Measurements from ENCODE around the gene SKAP1. TPM values are rescaled to one million over a fixed set of nuclear protein-coding genes. Genes with fewer than 3 reads are reported as not detected.

The SKAP1 gene
- total RNA-seq = 0.78 TPM in 1 of 2 replicates, not detected in the other

DNA sequence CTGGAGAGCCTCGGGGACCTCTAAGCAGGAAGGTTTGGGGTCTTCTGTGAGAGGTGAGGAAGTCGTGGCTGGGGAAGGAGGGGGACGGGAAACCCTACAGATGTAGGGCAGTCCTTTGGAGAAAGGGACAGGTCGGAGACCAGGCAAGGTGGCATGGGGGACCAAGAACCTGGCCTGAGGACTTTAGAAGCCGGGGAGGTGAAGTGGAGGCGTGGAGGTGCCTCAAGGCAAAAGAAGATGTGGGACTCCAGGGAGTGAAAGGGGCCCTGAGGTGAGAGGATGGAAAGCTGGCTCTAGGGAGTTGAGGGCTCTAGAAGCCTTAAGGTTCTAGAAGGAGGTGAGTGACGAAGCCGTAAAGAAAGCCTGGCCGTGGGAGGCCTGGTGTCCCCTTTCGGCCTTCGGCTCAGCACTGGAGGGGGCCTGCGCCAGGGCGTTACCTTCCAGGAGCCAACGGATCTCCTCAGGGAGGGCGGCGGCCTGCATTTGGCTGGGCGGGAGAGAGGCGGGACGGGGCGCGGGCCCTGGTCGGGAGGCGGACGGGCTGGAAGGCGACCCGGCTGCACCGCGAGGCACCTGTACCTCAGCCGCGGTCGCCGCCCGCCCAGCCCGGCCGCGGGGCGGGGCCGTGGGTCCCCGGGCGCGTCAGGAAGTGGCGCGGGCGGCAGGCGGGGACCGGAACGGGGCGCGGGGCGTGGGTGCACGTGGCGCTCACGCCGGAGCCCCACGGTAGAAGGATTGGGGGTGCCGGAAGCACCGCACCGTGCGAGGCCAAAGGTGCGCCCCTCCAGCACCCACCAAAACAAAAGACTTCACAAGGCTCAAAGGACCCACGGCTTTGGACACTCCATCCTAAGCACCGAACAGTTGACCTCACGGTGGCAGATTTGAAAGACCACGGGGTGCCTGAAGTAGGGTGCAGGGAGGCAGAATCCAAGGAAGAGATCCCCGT, at the start of gene SKAP1:
Gene SKAP1, minus strand, starts transcription at position 577 of the 949 bp plus-strand sequence.

DNA sequence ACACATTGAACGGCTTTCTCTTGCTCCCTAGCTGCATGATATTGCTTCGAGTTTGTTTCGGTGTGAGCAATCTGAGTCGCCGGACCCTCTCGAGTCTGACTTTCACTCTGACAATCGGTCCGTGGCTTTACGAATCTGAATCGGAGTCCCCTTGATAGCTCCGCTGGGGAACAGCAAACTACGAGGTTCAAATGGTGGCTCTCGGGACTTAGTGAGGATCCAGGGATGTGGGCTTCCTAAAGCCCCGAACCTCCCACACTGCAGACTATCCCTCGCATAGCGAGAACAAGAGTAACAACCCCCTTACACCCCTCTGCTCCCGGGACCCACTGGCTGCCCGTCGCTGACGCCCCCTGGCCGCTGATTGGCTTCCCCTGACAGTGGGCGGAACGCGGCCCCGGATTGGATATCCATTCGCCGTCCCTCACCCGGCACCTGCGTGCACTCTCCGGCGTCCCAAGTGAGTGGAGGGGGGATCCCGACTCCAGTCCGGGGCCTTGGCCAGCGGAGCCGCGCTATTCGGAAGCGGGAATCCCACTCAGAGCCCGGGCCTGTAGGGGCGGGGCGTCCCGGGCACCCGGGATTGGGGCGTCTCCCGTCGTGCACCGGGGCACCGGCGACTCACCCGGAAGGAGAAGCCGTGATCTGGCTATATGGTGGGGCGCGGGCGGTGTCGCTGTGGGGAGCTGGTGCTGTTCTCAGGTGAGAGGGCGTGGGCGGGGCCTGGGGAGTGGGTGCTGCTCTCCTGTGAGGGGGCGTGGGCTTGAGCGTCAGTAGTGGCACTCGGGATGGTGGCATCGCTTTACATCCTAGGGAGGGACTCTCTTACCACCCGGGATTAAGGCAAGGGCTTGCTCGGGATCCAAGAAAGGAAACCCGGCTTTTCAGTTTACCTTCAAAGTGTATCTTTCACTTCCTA, 322.6 kb downstream of the SKAP1 start, which contains the start of gene SNX11:
Gene SNX11, plus strand, starts transcription at position 630 of the 919 bp plus-strand sequence. CDS start 4,278 bp downstream, outside the sequence.

DNA sequence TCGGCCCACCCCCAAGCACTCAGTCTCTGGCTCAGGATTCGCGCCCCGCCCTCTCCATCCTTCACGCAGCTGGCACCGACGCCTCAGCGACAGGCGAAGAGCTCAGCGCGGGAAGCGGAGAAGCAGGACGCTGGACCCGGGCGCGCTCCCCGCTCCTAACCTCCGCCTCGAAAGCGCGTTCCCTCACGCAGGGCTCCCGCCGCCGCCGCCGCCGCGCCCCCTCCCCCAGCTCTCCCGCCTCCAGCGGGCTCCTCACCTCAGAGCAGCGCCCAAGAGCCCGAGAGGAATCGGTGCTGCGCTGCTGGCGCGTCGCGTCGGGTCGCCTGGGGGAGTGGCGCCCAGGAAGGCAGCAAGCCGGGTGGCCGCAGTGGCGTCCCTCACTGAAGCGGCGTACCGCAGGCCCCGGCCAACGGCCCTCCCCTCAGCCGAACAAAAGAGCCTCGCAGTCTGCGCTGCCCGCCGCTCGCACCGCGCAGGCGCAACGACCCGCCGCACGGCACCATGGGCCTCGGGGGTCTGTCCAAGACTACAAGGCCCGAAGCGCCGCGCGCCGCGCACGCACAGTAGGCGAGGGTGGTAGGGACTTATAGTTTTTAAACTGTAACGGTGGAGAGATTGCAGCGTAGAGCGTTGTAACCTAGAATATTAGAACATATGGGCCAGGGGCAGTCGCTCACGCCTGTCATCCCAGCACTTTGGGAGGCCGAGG, 328.8 kb downstream of the SKAP1 start, which contains the start of gene CBX1:
Gene CBX1, minus strand, starts transcription at position 467 of the 709 bp plus-strand sequence. CDS start 24,474 bp downstream, outside the sequence.

Other genes with a start within 250 kb of the SKAP1 start
- gene HOXB1, start 100.8 kb upstream of the SKAP1 start, total RNA-seq = not detected in 2 replicates
- 28.7 and 38.7 TPM in 2 replicates for gene HOXB2, start 114.9 kb upstream of the SKAP1 start, total RNA-seq
- 10.3 and 12.5 TPM in 2 replicates for gene HOXB4, start 148.1 kb upstream of the SKAP1 start, total RNA-seq
- gene HOXB3, start 160.0 kb upstream of the SKAP1 start, total RNA-seq = 26.4 and 44.7 TPM in 2 replicates
- gene HOXB5, start 163.6 kb upstream of the SKAP1 start, total RNA-seq = 8.4 and 18.9 TPM in 2 replicates
- gene HOXB6, start 174.8 kb upstream of the SKAP1 start, total RNA-seq = 64.5 and 66.3 TPM in 2 replicates
- gene HOXB7, start 180.8 kb upstream of the SKAP1 start, total RNA-seq = 13.2 and 14.9 TPM in 2 replicates
- 0.39 and 1.4 TPM in 2 replicates for gene HOXB8, start 185.1 kb upstream of the SKAP1 start, total RNA-seq
- not detected in 2 replicates for gene HOXB9, start 196.1 kb upstream of the SKAP1 start, total RNA-seq

Measured in epithelial cell of alveolus of lung (primary cell).